Measurements from ENCODE around the gene ATP2A3. TPM values are rescaled to one million over a fixed set of nuclear protein-coding genes. Genes with fewer than 3 reads are reported as not detected.
A peak's percentile ranks its signal among the peaks of the same experiment; 100 is the strongest.
"Not testable (repeated sequence)": the region's sequence is repeated elsewhere in the genome, so short reads cannot be mapped to it uniquely, and the experiment has no call there.

Gene ATP2A3
- total RNA-seq, 1 donor from 2014 or later: 36.3 TPM

DNA sequence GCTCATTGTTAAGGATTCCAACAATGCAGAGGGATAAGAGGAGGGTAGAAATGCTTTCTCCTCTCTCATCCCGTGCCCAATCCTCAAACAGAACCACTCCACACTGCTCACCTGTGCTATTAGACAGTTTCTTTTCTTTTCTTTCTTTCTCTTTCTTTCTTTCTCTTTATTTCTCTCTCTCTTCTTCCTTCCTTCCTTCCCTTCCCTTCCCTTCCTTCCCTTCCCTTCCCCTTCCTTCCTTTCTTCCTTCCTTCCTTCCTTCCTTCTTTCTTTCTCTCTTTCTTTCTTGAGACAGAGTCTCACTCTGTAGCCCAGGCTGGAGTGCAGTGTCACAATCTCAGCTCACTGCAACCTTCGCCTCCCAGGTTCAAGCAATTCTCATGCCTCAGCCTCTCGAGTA, 27.5 kb upstream of the ATP2A3 start:
- DNase-seq (ENCODE audit: low spot score): not testable (repeated sequence)

DNA sequence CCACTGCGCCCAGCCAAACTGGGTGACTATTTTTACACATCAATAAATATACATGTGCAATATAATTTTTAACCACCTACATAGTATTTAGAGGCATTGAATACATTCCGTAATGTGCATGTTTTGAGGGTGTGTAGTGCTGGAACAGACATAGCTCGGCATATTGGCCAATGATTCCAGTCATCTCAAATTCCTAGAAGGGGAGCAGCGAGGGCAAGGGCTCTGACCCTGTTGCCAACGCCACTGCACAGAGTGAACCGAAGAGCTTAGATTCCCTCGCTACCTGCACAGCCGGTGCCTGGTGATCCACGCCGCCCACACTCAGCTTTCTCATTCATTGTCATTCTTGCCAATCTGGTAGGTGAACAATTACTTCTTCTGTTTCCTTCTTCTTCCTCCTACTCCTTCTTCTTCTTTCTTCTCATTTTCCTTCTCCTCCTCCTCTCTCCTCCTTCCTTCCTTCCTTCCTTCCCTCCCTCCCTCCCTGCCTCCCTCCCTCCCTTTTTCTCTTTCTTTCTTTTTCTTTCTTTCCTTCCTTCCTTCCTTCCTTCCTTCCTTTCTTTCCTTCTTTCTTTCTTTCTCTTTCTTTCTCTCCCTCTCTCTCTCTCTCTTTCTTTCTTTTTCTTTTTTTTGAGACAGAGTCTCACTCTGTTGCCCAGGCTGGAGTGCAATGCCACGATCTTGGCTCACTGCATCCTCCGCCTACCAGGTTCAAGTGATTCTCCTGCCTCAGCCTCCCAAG, 26.3 kb upstream of the ATP2A3 start:
- DNase-seq (ENCODE audit: low spot score): no peak

DNA sequence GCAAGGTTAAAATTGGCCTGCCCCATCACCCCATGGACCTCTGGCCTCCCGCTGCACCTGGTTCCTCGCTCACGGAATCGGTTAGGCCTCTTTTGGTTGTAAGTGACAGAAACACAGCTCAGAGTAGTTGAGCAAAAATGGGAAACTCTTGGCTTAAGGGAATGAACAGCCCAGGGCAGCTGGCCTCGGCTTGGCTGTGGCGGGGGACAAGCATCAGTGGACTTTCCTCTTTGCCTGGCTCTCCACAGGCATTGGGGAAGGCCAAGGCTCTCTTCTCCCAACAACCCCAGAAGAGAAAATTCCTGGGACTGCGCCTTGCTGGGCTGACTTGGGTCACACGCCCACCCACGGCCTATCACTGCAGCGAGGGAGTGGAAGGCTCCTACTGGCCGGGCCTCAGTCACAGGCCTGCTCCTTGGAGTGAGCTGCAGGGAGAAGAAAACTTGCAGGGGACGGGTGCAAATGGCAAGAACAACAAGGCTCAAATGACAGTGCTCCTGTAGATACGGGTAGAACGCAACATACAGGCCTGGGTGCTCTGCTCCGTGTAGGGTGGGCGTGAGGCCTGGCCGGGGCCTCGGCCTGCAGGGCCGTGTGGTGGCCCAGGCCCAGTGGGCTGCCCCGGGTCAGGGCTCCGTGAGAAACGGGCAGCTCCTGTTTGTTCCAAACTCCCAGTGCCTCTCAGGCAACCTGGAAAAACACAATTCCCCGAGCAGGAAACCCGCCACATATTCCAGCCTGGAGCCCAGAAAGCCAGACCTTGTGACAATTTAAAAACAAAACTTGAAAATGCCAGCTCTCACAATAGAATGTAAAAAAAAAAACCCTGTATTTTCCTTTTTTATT, 25.0 kb upstream of the ATP2A3 start:
- DNase-seq (ENCODE audit: low spot score): peak; percentile 42

DNA sequence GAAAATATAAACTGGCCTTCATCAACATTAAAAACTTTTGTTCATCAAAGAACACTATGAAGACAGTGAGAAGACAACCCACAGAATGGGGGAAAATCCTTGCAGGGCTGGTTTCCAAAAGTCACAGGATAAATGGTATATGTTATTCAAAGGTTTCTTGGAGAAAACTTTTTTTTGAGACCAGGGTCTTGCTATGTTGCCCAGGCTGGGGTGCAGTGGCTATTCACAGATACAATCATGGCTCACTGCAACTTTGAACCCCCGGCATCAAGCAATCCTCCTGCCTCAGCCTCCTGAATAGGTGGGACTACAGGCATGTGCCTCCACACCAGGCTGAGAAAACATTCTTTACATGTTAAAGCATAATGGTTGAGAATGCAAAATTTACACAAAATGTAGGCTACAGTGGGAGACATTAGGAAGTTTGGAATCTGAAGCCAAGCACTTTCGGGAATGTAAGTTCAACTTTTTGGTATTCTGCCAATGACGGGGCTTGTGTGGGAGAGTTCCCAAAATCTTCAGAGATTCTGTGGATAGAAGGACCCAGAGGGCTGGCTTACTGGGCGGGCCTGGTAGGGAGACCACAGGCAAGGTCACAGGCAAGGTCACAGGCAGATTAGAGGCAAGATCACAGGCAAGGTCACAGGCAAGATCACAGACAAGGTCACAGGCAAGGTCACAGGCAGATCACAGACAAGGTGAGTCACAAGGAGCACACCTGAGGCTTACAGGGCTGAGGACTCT, 24.2 kb upstream of the ATP2A3 start:
- DNase-seq (ENCODE audit: low spot score): peak; percentile 27

DNA sequence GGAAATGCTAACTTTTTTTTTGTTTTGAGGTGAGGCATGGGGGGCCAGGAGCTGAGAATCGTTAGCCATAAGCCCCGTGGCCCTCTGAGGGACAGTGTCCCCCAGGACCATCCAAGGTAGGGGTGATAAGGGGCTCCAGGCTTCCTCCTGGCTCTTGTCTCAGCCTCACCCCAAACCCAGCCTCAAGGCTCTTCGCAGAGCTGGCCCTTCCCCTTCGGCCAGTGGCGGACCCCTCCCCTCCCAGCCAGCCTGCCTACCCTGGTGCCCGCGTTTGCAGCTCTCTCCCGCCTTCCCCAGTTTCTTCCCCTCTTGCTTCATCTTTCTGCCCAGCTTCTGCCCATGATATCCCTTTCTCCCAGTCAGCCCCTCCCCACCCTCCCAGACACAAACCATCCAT, 22.7 kb upstream of the ATP2A3 start:
- no peak for DNase-seq (ENCODE audit: low spot score)

DNA sequence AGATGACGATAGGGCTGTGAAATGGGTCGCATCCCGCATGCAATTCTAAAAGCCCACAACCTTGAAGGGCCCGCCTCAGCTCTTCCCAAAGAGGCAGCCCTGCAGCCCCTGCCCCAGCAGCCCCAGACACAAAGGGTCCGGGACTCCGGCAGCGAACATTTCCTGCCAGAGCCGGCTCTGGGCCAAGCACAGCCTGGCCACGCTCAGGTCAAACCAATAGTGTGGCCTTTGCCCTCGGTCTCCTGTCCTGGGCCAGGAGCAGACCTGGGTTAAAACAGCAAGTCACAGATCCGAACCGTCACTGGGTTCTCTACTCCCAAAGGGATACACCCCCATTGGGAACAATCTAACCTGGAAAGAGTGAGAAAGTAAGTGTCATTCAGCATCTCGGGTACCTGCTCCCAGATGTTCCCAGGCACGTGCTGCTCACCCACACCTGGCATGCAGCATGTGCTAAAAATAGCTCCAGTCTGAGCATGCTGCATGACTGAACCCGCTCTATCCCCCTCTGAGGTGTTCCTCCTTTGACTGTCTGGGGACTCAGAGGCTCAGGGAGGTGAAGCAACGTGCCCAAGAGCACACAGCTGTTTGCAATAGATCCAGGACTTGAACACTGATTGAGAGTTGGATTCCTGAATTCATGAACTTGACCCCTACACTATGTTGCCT, 22.2 kb upstream of the ATP2A3 start:
- no peak for DNase-seq (ENCODE audit: low spot score)

DNA sequence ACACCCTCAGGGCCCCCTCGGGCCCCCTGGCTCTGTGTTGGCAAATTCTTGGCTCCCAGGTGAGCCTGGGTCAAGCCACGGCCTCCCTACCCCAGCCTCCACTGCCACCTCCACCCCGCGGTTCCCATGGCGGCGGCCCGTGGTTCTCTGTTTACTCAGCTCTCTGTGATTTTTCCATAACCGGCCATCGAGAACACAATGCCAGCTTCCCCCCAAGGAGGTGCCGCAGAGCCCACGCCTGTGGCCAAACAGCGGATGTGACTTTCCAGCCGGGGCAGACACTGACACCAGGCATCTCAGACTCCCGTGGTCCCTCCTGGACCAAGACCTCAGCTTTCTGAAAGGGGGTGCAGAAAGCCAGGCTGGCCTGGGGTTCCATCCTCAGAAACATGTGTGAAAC, 21.6 kb upstream of the ATP2A3 start:
- no peak for DNase-seq (ENCODE audit: low spot score)

DNA sequence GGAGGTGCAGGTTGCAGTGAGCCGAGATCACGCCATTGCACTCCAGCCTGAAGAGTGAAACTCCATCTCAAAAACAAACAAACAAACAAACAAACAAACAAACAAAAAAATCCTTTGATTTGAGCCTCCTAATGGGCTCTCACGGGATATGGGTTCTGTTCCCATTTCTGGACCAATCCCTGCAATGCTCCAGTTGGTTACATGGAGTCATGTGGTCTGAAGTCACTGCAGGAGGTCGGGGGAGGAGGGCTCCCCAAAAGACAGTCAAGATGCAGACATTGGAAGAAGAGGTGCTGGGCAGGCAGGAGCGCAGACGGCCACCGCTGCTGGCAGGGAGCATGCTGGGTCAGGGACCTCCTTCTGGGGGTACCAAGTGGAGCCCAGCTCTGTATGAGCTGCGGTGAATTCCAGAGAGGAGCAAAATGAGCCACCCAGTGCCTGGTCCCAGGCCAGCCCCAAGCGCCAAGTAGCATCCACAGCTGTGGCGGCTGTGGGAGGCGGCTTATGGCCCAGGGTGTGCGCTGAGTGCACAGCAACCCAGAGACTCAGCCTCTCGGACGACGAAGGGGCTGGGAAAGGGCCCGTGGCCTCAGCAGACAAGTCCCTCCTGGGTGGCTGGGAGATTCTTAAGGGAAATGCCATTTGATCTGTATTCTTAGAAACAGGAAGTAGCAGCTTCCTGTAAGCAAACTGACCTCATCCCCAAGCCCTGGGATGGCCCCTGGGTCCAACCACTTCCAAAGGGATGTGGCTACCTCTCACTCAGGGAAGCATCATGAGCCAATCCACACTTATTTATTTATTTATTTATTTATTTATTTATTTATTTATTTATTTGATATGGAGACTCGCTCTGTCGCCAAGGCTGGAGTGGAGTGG, 19.6 kb upstream of the ATP2A3 start:
- no peak for DNase-seq (ENCODE audit: low spot score)

DNA sequence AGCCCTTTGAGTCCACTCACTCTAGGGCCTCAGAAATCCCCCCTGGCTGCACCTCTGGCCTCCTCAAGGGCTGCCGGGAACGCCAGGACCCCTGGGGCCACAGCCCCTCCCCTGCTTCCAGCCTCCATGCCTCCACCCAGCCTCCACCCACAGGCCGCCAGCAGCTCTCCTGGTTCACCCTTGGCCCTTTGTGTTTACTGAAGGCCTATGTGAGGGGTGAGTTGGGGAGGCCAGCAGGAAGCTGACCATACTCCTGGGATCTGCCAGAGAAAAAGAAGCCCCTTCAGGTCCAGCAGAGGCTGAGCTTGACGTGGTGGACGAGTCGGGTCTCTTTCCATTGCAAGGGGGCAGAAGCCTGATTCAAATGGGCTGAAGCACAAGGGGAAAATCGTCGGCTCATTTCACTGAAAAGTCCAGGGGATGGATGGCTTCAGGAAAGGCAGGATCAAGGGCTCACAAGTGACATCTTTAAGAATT, 18.3 kb upstream of the ATP2A3 start:
- no peak for DNase-seq (ENCODE audit: low spot score)

DNA sequence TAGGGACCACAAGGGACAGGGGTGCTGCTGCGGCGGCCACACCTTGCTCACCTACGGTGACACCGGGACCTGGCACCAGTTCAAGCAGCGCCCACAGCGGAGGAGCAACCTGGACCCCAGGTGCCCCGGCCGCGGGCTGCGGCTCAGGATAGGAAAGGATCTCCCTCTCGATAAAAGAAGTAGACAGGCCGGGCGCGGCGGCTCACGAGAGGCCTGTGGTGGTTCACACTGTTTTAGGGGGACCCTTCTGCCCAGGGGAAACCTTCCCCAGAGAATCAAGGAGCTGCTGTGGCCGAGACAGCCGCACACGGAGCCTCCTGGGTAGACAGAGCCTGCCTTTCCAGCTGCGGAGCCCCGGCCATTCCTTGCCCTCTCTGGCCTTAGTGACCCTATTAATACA, 17.9 kb upstream of the ATP2A3 start:
- no peak for DNase-seq (ENCODE audit: low spot score)

DNA sequence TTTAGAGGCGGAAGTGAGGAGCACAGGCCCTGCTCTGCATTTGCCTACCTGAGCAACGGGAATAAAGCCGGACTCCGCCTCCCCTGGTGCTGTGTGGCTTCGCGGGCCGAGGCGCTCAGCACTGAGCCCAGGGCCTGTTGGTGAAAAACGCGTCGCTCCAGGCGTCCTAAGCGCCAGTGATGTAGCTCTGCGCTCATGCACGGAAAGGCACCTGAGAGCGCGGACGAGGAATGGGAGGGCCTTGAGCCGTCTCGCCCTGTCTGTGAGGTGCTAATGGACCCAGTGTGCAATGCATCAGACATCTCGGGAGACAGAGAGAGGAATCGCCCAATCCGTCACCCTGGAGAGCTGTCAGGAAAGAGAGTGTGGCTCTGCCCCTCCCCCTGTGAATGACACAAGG, 17.2 kb upstream of the ATP2A3 start:
- DNase-seq (ENCODE audit: low spot score): no peak

DNA sequence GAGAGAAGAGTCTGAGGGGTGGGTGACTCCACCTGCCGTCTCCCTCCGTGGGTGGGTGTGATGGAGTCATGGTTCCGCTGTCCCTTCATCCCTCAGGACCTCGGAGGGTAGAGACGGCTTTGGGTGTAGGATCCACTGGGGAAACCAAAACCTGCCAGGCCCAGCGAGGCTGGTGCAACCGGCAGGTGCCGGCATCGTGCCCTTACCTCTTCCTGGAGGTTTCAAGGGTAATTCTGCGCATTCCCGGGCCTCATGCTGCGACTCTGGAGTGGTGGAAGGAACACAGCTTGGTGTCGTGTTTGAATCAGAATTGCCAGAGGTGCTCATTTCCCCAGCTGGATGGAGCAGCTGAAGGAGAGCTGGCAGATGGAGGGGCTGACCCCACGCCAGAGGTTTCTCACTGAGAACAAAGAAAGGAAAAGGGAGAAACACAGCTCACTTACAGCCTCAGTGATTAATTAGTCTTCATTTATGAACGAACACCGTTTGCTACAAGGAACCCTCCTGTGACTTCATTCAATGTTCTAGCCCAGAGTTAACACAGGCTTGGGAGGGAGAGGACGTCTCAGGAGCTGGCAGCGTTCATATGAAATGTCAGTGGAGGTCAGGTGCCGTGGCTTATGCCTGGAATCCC, 16.3 kb upstream of the ATP2A3 start:
- DNase-seq (ENCODE audit: low spot score): no peak

DNA sequence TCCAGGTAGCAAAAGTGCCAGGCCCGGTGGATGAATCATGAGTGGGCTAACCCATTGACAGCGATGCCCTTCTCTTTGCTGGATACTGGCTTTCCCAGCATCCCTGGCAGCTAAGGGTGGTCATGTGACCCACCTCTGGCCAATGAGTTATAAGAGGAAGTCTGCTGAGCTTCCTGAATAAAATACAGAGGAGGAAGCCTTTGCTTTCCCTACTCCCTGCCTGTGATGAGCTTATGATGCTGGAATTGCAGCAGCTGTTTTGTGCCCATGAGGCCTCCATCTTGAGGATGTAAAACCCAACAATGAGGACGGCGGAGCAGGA, 15.0 kb upstream of the ATP2A3 start:
- no peak for DNase-seq (ENCODE audit: low spot score)

DNA sequence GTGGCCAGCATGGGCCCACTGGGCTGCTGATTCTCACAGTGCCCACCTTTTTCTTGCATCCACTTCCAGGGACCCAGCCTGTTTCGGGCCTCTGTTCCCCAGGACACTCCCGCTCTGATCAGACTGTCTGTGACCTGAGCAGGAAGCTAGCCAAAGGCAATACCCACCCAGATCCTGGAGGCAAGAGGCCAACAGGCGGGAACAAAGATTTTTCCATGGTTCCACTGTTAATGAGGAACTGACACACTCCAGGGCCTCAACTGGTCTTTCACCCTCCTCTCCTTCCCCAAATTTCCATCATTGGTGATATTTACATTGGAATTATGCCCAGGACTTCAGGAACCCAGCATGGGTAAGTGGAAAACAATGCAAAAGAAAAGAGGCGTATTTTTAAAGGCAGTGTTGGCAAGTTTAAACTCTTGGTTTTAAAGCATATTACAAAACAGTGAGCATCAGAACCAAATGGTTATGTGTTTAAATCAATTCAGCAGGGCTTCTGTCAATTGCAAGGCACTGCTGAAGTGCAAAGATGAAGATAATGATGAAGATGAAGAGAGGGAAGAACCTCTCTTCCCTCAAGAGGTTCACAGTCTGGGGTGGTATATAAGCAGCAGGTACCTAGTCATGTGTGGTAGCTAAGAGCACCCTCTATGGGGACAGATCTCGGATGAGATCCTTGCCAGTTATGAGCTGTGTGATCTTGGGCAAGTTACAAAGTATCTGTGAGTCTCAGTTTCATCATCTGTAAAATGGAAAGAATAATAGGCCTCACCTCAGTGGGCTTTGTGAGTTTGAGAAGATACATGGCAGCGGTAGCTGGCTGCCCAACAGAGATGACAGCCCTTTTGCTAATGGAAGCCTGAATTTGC, 14.4 kb upstream of the ATP2A3 start:
- no peak for DNase-seq (ENCODE audit: low spot score)

DNA sequence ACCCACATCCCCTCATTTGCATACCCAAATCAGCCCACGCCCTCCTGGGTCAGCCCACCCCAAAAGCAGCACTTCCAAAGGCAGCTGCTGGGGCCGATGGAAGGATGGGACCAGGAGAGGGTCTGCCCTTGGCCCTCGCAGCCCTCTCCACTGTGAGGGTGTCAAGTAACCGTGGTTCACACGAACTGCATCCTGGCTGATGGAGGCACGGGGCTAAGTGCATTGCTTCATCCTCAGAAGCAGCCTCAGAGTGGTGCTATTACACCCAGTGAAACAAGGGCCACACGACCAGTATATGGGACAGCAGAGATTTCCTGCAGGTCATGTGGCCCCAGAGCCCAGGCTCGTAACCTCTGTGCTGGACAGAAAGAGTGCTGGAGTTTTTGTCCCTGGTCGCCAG, 13.2 kb upstream of the ATP2A3 start:
- DNase-seq (ENCODE audit: low spot score): no peak

DNA sequence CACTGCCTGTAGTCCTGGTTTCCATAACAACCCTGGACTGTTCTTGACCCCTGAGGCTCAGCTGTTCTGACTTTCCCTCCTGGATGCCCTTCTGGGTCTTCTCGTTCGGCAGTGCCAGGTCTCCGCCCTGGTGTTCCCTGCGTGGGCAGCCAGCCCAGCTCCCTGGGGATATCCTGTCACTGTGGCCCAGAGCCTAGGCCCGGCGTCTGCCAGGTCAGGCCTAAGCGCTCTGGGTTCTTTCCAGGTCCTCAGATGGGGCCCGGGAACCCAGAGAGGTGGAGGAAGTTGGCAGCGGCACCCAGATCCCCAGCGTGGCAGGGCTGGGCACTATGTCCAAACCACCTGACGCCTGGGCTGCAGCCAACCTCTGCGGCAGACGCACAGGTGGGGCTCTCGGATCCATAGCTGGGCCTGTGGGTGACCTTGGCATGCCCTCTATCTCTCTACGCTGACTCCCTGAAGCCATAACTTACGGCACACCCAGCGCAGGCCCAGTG, 12.5 kb upstream of the ATP2A3 start:
- peak; percentile 61 for DNase-seq (ENCODE audit: low spot score)

DNA sequence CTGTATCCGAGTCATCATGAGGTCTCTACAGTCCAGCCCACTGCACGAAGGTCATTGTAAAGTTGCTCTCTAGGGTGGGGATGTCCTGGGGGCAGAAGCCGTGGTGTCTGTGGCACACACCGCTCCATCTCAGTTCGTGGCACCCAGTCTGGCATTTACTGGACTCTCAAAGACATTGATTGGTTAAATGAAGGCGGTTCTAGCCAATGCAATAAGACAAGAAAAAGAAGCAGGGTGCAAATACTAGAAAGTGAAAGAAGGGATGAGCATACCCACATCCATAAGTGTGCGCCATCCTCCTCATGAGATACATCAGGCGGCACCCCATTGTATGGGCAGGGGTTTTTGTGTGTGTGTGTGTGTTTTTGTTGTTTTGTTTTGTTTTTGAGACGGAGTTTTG, 10.7 kb upstream of the ATP2A3 start:
- no peak for DNase-seq (ENCODE audit: low spot score)

DNA sequence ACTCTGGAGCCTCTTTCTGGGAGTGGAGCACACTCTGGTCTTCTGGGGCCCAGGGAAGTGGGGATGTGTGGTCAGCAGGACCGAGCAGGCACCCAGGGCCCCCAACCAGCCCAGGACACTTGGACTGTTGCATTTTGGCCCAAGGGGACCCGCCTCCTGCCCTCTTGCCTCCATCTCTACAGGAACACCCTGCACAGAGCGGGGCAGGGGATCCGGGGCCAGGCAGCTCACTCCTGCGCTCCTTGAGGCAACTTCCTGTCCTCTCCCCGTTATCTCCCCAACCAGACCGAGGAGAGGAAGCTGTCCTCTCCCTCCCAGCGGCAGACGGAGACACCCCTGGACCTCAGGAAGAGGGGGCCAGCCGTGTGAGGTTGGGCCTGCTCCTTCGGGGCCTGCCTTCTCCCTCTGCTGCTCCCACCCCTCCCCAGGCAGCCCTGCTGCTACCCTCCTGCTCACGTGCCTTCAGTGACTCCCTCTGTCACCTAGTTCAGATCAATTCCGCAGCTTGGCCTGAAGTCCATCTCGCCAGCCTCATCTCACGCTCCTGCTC, 10.0 kb upstream of the ATP2A3 start:
- DNase-seq (ENCODE audit: low spot score): no peak

Data from ureter (tissue), 1 donor.